ENCODE data around the gene SATB2. TPM values are rescaled to one million over a fixed set of nuclear protein-coding genes. Genes with fewer than 3 reads are reported as not detected.

SATB2 gene
- polyA plus RNA-seq, 4 donors, result 10.1 to 16.5 (median 14.7) TPM

DNA sequence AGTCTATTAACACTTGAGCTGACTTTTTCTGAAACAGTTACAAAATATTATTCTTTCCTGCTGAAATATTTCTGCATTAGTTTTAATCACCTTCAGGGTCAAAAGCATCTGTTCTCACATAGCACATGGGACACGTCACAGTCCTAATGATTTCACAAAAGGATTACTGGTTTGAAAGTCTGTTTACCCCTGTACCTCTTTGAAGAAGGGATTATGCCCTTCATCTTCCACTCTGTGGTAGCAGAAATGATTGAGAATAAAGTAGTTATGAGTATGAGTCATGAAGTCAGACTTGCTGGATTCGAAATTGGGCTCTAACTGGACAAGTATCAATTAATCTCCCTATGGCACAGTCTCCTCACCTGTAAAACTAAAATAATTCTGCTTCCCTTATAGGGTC lies 121.2 kb downstream of the SATB2 start:
- DNase-seq (ENCODE audit: low read depth in 4 of 4, low spot score in 2 of 4), result no peak

- DNase-seq (ENCODE audit: low read depth in 4 of 4, low spot score in 2 of 4), result no peak
These were observed 122.2 kb downstream of the SATB2 start for GRCh38 chr2:199335502-199335901.

GRCh38 chr2:199329466-199329865 lies 128.3 kb downstream of the SATB2 start:
- no peak for DNase-seq (ENCODE audit: low read depth in 4 of 4, low spot score in 2 of 4)

- DNase-seq (ENCODE audit: low read depth in 4 of 4, low spot score in 2 of 4), result no peak
These were observed 128.7 kb downstream of the SATB2 start for GRCh38 chr2:199329031-199329430.

GRCh38 chr2:199325881-199326280 lies 131.9 kb downstream of the SATB2 start:
- no peak for DNase-seq (ENCODE audit: low read depth in 4 of 4, low spot score in 2 of 4)

DNA sequence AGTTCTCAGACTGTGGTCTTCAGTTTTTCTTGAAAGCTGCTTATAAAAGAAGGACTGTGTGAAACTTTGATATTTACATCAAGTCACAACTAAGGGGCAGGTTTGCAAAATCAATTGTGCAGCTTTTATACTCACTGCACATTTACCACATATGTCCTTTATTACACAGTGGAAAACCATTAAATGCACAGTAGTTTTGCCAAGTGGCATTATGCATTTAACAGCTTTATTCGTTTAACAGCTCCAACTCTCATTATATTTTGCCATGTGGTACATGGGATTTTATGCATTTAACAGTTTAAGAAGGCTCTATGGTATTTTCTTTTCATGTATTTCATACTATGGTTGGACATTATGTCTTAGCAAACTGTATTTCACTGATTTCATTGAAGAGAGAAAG lies 135.6 kb downstream of the SATB2 start:
- DNase-seq (ENCODE audit: low read depth in 4 of 4, low spot score in 2 of 4), result no peak

- DNase-seq (ENCODE audit: low read depth in 4 of 4, low spot score in 2 of 4), result no peak
These were observed 140.1 kb downstream of the SATB2 start for GRCh38 chr2:199317646-199318045.

GRCh38 chr2:199316851-199317250 lies 140.9 kb downstream of the SATB2 start:
- DNase-seq (ENCODE audit: low read depth in 4 of 4, low spot score in 2 of 4), result no peak

- DNase-seq (ENCODE audit: low read depth in 4 of 4, low spot score in 2 of 4), result peak in 2 of 4 donors; percentile 8 to 29
These were observed 142.2 kb downstream of the SATB2 start for GRCh38 chr2:199315299-199316179.

- DNase-seq (ENCODE audit: low read depth in 4 of 4, low spot score in 2 of 4), result no peak
These were observed 144.8 kb downstream of the SATB2 start for GRCh38 chr2:199312931-199313330.

GRCh38 chr2:199310771-199311585 lies 146.8 kb downstream of the SATB2 start:
- DNase-seq (ENCODE audit: low read depth in 4 of 4, low spot score in 2 of 4), result no peak

DNA sequence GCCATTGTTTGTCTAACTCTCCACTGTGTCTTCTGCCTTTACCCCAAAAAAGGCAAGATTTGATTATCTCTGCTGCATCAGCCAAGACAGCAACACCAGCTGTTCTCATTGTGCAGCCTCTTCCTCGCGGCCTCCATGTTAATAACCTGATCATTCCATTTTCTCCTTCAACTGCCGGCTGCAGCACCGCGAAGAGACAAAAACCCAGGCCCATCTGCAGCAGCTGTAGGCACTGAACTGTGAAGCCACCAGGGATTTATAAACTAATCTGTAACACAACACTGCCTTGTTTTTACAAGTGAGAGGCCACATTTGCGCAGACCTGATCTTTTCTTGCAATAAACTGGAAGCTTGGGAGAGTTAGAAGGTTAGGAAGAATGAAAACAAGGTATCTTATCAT lies 147.8 kb downstream of the SATB2 start:
- DNase-seq (ENCODE audit: low read depth in 4 of 4, low spot score in 2 of 4), result no peak

- no peak for DNase-seq (ENCODE audit: low read depth in 4 of 4, low spot score in 2 of 4)
These were observed 148.3 kb downstream of the SATB2 start for GRCh38 chr2:199309411-199309810.

GRCh38 chr2:199308567-199308966 lies 149.2 kb downstream of the SATB2 start:
- no peak for DNase-seq (ENCODE audit: low read depth in 4 of 4, low spot score in 2 of 4)

DNA sequence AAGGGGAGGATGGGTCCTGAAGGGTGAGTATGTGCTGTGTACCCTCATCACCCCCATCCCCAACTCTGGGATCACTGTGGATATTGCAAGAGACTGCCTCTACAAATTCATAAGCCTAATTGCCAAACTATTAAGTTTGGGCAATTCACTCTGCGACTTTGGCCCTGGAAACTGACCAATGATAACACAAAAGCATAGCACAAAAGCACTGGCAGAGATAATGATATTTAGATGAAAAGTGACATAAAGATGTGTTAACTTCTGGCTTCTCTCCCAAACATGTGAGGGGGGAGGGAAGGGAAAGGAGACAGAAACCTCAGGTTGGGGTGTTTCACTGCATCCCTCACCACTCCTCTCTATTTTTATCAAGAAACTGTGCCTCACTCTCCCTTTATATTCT lies 150.3 kb downstream of the SATB2 start:
- no peak for DNase-seq (ENCODE audit: low read depth in 4 of 4, low spot score in 2 of 4)

DNA sequence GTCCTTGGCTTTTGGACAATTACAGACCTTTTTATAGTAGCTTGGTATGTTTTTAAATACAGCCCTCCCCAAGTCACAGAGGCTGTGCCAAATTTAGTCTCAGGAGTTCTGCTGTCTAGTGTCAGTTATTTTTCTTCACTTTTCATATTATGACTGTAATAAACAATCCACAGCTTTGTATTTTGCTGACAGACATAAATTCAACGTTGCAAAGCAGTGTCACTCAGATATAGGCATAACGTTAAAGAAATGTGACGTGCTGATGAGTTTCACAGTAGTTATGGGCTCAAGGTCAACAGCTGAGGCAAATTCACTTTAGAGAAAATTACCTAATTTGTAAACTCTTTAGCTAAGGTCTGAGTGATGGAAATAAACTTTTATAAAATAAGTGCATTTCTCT lies 151.6 kb downstream of the SATB2 start:
- no peak for DNase-seq (ENCODE audit: low read depth in 4 of 4, low spot score in 2 of 4)

DNA sequence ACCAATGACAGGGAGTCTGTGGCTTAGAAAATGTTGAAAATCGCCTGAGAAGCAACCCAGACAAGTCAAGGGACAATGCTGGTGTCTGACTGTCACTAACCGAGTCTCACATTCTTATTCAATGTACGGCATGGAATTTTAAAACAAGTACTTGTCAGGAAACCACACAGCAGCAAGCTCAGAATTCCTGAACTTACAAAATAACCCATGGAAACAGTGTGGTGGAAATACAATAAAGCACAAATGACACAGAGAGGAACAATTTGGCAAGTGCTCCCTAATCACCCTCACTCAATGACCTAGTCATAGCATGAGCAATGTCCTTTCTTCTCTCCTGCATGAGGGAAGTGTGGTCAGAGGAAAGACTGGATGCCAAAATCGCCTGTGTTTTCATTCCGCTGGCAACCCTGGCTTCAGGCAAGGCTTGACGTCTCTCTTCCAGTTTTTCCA lies 154.0 kb downstream of the SATB2 start:
- DNase-seq (ENCODE audit: low read depth in 4 of 4, low spot score in 2 of 4), result no peak

- DNase-seq (ENCODE audit: low read depth in 4 of 4, low spot score in 2 of 4), result no peak
These were observed 154.9 kb downstream of the SATB2 start for GRCh38 chr2:199302851-199303250.

DNA sequence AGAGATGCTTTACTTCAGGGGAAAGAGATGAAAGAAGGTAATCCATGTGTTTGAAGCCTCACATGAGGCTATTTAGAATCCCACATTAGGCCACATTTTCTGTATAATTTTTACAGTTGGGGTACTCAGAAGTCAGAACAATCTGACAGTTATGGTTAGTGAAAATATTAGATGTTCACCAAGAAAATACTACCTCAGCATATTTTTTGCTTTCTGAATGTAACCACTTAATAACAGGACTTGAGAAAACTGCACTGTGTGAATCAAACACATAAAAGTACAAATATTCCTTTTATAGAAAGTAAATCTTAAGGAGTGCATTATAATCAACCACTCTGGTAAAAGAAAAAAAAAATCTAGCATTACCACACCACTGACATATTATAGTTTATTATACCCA lies 169.3 kb downstream of the SATB2 start:
- no peak for DNase-seq (ENCODE audit: low read depth in 4 of 4, low spot score in 2 of 4)

GRCh38 chr2:199282309-199282708 lies 175.4 kb downstream of the SATB2 start:
- no peak for DNase-seq (ENCODE audit: low read depth in 4 of 4, low spot score in 2 of 4)

GRCh38 chr2:199279146-199279545 lies 178.6 kb downstream of the SATB2 start:
- no peak for DNase-seq (ENCODE audit: low read depth in 4 of 4, low spot score in 2 of 4)

GRCh38 chr2:199278099-199278498 lies 179.6 kb downstream of the SATB2 start:
- DNase-seq (ENCODE audit: low read depth in 4 of 4, low spot score in 2 of 4), result no peak
